ENCODE data around the gene SLC39A12. TPM values are rescaled to one million over a fixed set of nuclear protein-coding genes. Genes with fewer than 3 reads are reported as not detected.

Gene SLC39A12
- total RNA-seq (2021; fragmentation: NEBNext Ultra II Directional; extraction: Animal tissue kit (Norgen Biotek cat#: 25700)) (not detected in 2 replicates), polyA plus RNA-seq (2011; rRNA removed) (not detected in 2 replicates), polyA minus RNA-seq (2011; rRNA and poly(A)+ RNA removed) (not detected in 2 replicates)
- not detected for polyA plus RNA-seq (2011; cell fraction: cytosol; rRNA removed)
- not detected for polyA plus RNA-seq (2011; cell fraction: nucleus; rRNA removed)
- polyA plus RNA-seq (2012, experiment 1 of 2): not detected in 4 replicates
- polyA plus RNA-seq (2012, experiment 2 of 2): not detected
- polyA plus RNA-seq (2013, experiment 1 of 2): not detected
- polyA plus RNA-seq (2013, experiment 2 of 2): not detected
- polyA minus RNA-seq (2011; cell fraction: cytosol; rRNA and poly(A)+ RNA removed): not detected
- not detected for polyA minus RNA-seq (2011; cell fraction: nucleus; rRNA and poly(A)+ RNA removed)
- long read RNA-seq, experiment 1: 0 reads
- long read RNA-seq, experiment 2: 0 reads

GRCh38 chr10:17951868-17952371 is at the start of gene SLC39A12:
TSS of gene SLC39A12 (plus strand) at chr10:17951918. CDS start at chr10:17953277, 1,359 bp downstream.
- Histone ChIP-seq H3K27me3 (replicated peaks in 1 of 4; ENCODE audit: control insufficient read depth in 3 of 4, extremely low read depth in 1 of 4, insufficient read depth in 3 of 4, low read length in 3 of 4) (no peaks in the 10 kb centered on the region; a peak in 1 of 7 replicates), H4K8ac (ENCODE audit: extremely low read depth, insufficient read depth, low read length) (no peak within 1 kb of the TSS), H2BK20ac (ENCODE audit: low read length) (no peak within 1 kb of the TSS), H4K91ac (replicated peaks; ENCODE audit: insufficient read length, low read length) (no peak within 1 kb of the TSS), H2BK15ac (ENCODE audit: low read length) (no peak within 1 kb of the TSS), H3K23me2 (ENCODE audit: low read depth, low read length) (no peaks in the 10 kb centered on the region), H2BK12ac (ENCODE audit: low read depth, low read length) (no peak within 1 kb of the TSS), H3K9ac (replicated peaks in 1 of 4; ENCODE audit: extremely low read depth in 1 of 4, low read depth in 3 of 4, low read length in 3 of 4) (no peak within 1 kb of the TSS), H3K79me2 (ENCODE audit: control insufficient read depth in 1 of 2, insufficient read depth in 2 of 2, low read length in 2 of 2) (no peaks in the 10 kb centered on the region), H3K4me3 (ENCODE audit: extremely low read depth in 1 of 4, insufficient read depth in 2 of 4, low read depth in 3 of 4, low read length in 4 of 4) (no peak within 1 kb of the TSS), H3K36me3 (ENCODE audit: control insufficient read depth in 2 of 4, insufficient read depth in 4 of 4, low read length in 3 of 4) (no peaks in the 10 kb centered on the region), H4K20me1 (replicated peaks in 1 of 2; ENCODE audit: control insufficient read depth in 1 of 2, insufficient read depth in 2 of 2, low read length in 2 of 2) (no peaks in the 10 kb centered on the region), H3K23ac (ENCODE audit: insufficient read length) (no peak within 1 kb of the TSS), H3K4ac (replicated peaks; ENCODE audit: insufficient read length, low read depth, low read length) (no peak within 1 kb of the TSS), H3K27ac (ENCODE audit: low read depth, low read length) (no peak within 1 kb of the TSS), H3K4me1 (replicated peaks in 1 of 4; ENCODE audit: control insufficient read depth in 3 of 4, insufficient read depth in 4 of 4, low read length in 3 of 4) (no peaks in the 10 kb centered on the region), H2AFZ (ENCODE audit: low read length) (peak within 1 kb of the TSS; percentile 72; the same call in 1 of the 2 replicates), H2BK5ac (ENCODE audit: low read depth, low read length) (no peak within 1 kb of the TSS), H4K5ac (ENCODE audit: insufficient read length, low read depth, low read length) (no peak within 1 kb of the TSS), H3K14ac (ENCODE audit: insufficient read length) (no peak within 1 kb of the TSS), H3K56ac (replicated peaks; ENCODE audit: insufficient read length, low read depth, low read length) (no peak within 1 kb of the TSS), H2BK120ac (replicated peaks; ENCODE audit: low read depth, low read length) (no peak within 1 kb of the TSS), H3K9me3 (ENCODE audit: insufficient read depth in 2 of 2, low read depth in 1 of 2, low read length in 1 of 2) (no peaks in the 10 kb centered on the region; a peak in 1 of 4 replicates), H3K4me2 (ENCODE audit: insufficient read depth in 1 of 2, low read depth in 2 of 2, low read length in 2 of 2) (no peak within 1 kb of the TSS), H2AK5ac (ENCODE audit: low read depth, low read length) (no peak within 1 kb of the TSS), H3K79me1 (ENCODE audit: low read depth, low read length) (no peaks in the 10 kb centered on the region), H3K18ac (ENCODE audit: extremely low read depth, low read length) (no peak within 1 kb of the TSS)
- POLR2A ChIA-PET (ENCODE audit: partially characterized antibody): no interaction called here
- DNase-seq (ENCODE audit: low read depth in 1 of 2, low spot score in 2 of 2): no peak
- no peak for FAIRE-seq
- CTCF ChIA-PET (ENCODE audit: partially characterized antibody): interaction anchor here (1.0 to 1.3 kb wide), 2 partner anchors 15 to 263 kb away, joined by 3 read pairs; no protein-coding TSS in a partner anchor
- WGBS, 2 experiments (ENCODE audit: extremely low coverage in 1 of 2, insufficient coverage in 1 of 2, insufficient read length in 1 of 2, insufficient replicate concordance in 2 of 2, low coverage in 1 of 2, low lambda C conversion rate in 2 of 2, missing lambda C conversion rate in 1 of 2): 84% methylated on average over 3 of the region's 3 CpGs; no CpG with 5 or more reads in 1 of the 2 experiments
- TF ChIP-seq CTCF (IDR thresholded peaks at IDR 0.05; ENCODE audit: control extremely low read depth in 1 of 3, insufficient read depth in 1 of 3, low read depth in 1 of 3, low read length in 3 of 3) (no peak), FOSL1 (IDR thresholded peaks at IDR 0.05; ENCODE audit: insufficient read depth, low read depth, low read length) (no peak), CBX5 (IDR thresholded peaks at IDR 0.05; ENCODE audit: low read depth, low read length) (no peak), ASH2L (IDR thresholded peaks at IDR 0.05; ENCODE audit: low read length) (no peak), SP2 (IDR thresholded peaks at IDR 0.05; ENCODE audit: low read length) (no peak)
